Measurements from ENCODE around the gene TADA2A.

DNA sequence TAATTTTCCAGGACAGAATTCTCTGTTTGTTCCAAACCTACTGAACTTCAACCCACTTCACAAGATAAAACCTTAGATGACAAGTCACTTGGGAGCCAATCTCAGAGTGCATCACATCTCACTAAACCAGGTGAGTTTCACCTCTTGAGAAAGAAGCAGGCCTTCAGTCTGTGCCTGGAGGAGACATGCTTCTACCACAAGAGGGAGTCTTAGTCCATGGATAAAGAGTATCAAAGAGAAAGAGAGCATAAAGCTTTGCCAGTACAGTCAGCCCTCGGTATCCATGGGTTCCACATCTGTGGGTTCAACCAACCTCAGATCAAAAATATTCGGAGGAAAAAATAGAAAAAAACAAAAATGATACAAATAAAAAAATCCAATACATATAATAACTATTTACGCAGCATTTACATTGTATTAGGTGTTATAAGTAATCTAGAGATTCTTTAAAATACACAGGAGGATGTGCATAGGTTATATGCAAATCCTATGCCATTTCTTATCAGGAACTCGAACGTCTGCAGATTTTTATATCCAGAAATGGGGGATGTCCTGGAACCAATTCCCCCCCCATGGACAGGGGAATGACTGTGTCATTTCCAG, 120.7 kb downstream of the TADA2A start:
- TF ChIP-seq EP300 (IDR thresholded peaks at IDR 0.05) (no peak), POLR2A (IDR thresholded peaks at IDR 0.05) (no peak)
- TF ChIP-seq, protein P1, sequence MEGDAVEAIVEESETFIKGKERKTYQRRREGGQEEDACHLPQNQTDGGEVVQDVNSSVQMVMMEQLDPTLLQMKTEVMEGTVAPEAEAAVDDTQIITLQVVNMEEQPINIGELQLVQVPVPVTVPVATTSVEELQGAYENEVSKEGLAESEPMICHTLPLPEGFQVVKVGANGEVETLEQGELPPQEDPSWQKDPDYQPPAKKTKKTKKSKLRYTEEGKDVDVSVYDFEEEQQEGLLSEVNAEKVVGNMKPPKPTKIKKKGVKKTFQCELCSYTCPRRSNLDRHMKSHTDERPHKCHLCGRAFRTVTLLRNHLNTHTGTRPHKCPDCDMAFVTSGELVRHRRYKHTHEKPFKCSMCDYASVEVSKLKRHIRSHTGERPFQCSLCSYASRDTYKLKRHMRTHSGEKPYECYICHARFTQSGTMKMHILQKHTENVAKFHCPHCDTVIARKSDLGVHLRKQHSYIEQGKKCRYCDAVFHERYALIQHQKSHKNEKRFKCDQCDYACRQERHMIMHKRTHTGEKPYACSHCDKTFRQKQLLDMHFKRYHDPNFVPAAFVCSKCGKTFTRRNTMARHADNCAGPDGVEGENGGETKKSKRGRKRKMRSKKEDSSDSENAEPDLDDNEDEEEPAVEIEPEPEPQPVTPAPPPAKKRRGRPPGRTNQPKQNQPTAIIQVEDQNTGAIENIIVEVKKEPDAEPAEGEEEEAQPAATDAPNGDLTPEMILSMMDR (IDR thresholded peaks at IDR 0.05): peak in 4 of 5 experiments; percentile 21 to 39 (median 28)
